ENCODE results near the gene CNNM3.
A peak's percentile ranks its signal among the peaks of the same experiment; 100 is the strongest.
"Not testable (repeated sequence)": the region's sequence is repeated elsewhere in the genome, so short reads cannot be mapped to it uniquely, and the experiment has no call there.

CNNM3 gene

GRCh38 chr2:96816127-96816835 is at the start of gene CNNM3:
Gene CNNM3, plus strand, starts transcription at chr2:96816268. Its CDS starts 10 bp downstream, at chr2:96816278.
- DNase-seq (ENCODE audit: low read depth, low spot score), result peak; percentile 94

- no peak for DNase-seq (ENCODE audit: low read depth, low spot score)
These were observed 48.8 kb upstream of the CNNM3 start for GRCh38 chr2:96767135-96767871.

GRCh38 chr2:96768083-96768561 is 47.9 kb upstream of the CNNM3 start:
- no peak for DNase-seq (ENCODE audit: low read depth, low spot score)

GRCh38 chr2:96769814-96770213 is 46.3 kb upstream of the CNNM3 start:
- peak; percentile 85 for DNase-seq (ENCODE audit: low read depth, low spot score)

GRCh38 chr2:96770442-96771202 is 45.4 kb upstream of the CNNM3 start:
- DNase-seq (ENCODE audit: low read depth, low spot score), result no peak

DNA sequence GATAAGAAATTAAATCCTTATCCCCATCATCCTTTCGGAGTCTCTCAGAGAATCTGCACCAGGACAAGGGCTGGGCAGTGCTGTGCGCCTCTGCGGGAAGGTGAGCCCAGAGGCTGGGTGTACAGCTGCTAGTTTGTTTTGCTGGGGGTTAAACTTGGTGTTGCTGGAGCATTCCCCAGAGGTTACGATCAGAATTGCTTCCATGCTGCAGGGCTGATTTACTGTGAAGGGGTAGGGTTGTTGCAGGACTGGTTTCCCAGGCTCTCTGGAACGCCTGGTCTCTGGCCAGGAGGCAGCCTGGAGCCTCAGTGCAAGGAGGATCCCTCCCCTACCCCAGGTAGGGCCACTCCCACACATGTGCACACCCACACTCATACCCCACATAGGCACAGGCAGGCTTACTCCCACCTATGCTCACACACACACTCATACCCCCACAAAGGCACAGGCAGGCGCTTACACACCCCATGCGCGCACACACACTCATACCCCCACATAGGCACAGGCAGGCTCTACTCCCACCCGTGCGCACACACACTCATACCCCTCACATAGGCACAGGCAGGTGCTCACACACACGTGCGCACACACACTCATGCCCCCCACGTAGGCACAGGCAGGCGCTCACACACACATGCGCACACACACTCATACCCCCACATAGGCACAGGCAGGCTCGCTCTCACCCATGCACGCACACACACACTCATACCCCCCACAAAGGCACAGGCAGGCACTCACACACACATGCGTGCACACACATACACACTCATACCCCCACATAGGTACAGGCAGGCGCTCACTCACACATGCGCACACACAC is 44.1 kb upstream of the CNNM3 start:
- peak; percentile 90 for DNase-seq (ENCODE audit: low read depth, low spot score)

- no peak for DNase-seq (ENCODE audit: low read depth, low spot score)
These were observed 43.0 kb upstream of the CNNM3 start for GRCh38 chr2:96772903-96773671.

GRCh38 chr2:96773922-96774321 is 42.1 kb upstream of the CNNM3 start:
- no peak for DNase-seq (ENCODE audit: low read depth, low spot score)

DNA sequence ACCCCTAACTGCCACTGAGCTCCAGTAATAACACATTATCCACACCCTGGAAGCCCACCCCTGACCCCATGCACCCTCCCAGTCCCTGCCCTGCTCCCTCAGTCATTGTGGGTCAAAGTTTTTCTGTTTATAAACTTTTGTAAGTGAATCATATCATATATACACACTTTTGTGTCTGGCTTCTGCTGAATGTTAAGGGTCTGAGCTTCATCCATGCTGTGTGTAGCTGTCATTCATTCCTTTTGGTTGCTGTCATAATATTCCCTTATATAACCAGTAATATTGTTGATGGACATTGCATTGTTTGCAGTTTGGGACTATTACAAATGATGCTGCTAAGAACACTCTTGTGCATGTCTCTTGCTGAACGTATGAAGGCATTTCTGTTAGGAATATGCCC is 40.9 kb upstream of the CNNM3 start:
- no peak for DNase-seq (ENCODE audit: low read depth, low spot score)

GRCh38 chr2:96783388-96783787 is 32.7 kb upstream of the CNNM3 start:
- DNase-seq (ENCODE audit: low read depth, low spot score), result no peak

GRCh38 chr2:96787411-96787810 is 28.7 kb upstream of the CNNM3 start:
- DNase-seq (ENCODE audit: low read depth, low spot score), result no peak

GRCh38 chr2:96788442-96789244 is 27.4 kb upstream of the CNNM3 start:
- peak; percentile 55 for DNase-seq (ENCODE audit: low read depth, low spot score)

DNA sequence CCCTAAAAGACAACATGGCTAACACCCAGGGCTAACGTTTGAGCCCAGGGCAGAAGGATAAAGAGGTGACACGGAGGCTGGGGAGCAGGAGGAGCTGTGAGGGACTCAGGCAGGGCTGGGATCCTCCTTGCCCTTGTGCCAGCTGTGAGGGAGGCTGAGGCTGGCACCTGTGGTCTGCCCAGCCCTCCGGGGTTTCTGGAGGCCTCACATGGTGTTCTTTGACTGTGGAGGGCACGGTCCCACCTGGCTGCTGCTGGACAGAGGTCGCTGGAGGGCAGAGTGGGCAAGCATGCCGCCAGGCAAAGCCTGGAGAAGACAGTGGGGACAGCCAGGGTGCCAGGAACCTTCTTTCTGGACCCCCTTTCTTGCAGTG is 26.8 kb upstream of the CNNM3 start:
- no peak for DNase-seq (ENCODE audit: low read depth, low spot score)

- DNase-seq (ENCODE audit: low read depth, low spot score), result no peak
These were observed 23.0 kb upstream of the CNNM3 start for GRCh38 chr2:96792772-96793749.

- DNase-seq (ENCODE audit: low read depth, low spot score), result no peak
These were observed 21.0 kb upstream of the CNNM3 start for GRCh38 chr2:96795076-96795475.

- not testable (repeated sequence) for DNase-seq (ENCODE audit: low read depth, low spot score)
These were observed 19.6 kb upstream of the CNNM3 start for GRCh38 chr2:96796497-96796896.

GRCh38 chr2:96797066-96797625 is 18.9 kb upstream of the CNNM3 start:
- DNase-seq (ENCODE audit: low read depth, low spot score), result no peak

Data from ELF-1 (cell line).